ELR (cell line): ENCODE measurements around the gene CCDC57.
"Not testable (repeated sequence)": the region's sequence is repeated elsewhere in the genome, so short reads cannot be mapped to it uniquely, and the experiment has no call there.

Experiments used
- DNase-seq: peaks from one replicate; pipeline ENCODE4 v3.0.0-alpha.2; 2015; ENCODE audit warnings: low read depth

Gene CCDC57, protein sequence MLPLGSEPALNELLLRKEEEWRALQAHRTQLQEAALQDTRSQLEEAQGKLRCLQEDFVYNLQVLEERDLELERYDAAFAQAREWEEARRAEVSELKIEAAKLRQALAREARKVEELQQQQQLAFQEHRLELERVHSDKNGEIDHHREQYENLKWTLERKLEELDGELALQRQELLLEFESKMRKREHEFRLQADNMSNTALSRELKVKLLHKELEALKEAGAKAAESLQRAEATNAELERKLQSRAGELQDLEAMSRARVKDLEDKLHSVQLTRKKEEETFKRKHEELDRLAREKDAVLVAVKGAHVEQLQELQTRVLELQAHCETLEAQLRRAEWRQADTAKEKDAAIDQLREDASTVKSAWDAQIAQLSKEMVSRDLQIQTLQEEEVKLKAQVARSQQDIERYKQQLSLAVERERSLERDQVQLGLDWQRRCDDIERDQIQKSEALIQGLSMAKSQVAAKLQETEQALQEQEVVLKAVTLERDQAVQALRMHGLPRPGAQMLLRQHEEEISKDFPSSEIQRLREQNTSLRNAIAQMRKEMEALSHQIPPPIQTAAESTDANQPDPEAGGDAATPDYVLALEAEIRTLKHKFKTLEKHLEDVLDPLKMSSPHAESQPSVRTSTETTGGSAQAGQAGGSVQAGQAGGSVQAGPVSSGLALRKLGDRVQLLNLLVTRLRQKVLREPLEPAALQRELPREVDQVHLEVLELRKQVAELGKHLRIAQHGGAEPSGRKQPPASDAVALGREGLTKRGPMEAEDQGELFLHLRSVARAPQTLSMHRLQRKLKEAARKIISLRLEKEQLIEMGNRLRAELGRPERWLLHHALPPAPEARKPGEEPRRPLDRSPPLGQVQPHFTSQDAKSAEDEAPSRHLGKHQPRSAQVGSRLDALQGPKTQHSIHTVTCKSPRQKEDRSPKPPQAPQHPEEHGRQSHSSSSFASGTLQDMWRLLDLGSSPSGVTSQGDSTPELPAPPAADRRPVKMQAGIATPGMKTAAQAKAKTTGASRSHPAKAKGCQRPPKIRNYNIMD

DNA sequence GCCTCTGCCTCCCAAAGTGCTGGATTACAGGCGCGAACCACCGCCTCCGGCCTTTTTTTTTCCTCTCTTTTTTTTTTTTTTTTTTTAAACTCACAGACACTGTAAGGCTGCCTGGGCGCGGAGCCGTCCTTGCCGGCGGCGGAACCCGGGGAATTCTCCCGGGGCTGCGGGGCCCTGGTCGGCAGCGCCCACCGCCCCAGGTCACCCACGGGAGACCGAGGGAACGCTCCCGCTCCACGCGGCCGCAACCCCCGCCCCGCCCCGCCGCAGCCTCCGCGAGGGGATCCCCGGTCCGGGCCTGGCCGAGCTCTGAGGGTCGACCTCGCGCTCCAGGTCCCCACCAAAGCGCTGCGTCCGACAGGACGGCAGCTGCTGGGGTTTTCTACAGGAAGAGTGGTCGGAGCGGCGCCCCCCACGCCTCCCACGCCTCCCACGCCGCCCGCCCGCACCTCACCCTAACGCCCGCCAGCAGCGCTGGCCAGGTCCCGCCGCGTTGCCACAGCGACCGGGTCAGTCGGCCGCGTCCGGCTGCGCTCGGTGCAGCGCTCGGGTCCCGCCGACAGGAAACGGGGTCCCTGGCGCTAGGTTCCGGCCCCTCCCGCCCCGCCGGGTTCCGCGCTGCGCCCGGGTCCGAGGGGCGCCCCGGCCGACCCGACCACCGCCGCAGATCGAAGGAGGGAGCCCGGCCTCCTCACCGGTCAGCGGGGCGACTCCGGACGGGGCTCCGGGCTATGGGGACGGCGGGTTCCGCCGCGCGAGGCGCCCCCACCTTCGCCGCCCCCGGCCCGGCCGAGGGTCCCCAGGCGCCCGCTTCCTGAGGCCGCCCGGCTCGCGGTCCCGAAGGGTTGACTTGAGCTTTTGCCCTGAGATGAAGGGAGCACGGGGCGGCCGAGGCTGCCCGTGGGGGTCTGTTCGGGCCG is at the start of gene CCDC57:
TSS of gene CCDC57 (minus strand) at position 512 of the 920 bp plus-strand sequence. CDS start 10,898 bp downstream, outside the sequence.
- DNase-seq, result peak; percentile 89

DNA sequence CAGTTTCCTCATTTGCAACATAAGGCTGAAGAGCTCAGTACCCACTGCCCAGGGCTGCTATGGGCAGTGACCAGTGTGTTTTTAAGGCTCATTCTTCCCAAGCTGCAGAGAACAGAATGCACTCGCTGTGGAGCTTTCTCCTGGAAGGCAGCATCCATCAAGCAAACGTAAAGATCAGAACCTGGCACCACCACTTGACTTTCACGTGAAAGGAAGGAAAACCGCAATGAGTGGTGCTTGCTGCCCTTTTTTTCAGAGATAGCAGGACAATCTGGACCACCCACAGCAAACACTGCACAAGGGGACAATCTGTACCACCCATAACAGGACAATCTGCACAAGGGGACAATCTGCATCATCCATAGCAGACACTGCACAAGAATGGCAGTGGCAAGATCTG is 49.7 kb upstream of the CCDC57 start:
- no peak for DNase-seq

DNA sequence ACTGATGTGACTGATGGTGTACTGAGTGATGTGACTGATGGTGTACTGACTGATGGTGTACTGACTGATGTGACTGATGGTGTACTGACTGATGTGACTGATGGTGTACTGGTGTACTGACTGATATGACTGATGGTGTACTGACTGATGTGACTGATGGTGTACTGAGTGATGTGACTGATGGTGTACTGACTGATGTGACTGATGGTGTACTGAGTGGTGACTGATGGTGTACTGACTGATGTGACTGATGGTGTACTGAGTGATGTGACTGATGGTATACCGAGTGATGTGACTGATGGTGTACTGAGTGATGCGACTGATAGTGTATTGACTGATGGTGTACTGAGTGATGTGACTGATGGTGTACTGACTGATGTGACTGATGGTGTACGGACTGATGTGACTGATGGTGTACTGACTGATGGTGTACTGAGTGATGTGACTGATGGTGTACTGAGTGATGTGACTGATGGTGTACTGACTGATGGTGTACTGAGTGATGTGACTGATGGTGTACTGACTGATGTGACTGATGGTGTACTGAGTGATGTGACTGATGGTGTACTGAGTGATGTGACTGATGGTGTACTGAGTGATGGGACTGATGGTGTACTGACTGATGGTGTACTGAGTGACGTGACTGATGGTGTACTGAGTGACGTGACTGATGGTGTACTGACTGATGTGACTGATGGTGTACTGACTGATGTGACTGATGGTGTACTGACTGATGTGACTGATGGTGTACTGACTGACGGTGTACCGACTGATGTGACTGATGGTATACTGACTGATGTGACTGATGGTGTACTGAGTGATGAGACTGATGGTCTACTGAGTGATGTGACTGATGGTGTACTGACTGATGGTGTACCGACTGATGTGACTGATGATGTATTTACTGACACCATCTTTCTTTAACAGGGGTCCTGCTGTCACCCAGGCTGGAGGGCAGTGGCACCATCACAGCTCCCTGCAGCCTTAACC is 47.6 kb upstream of the CCDC57 start:
- not testable (repeated sequence) for DNase-seq

DNA sequence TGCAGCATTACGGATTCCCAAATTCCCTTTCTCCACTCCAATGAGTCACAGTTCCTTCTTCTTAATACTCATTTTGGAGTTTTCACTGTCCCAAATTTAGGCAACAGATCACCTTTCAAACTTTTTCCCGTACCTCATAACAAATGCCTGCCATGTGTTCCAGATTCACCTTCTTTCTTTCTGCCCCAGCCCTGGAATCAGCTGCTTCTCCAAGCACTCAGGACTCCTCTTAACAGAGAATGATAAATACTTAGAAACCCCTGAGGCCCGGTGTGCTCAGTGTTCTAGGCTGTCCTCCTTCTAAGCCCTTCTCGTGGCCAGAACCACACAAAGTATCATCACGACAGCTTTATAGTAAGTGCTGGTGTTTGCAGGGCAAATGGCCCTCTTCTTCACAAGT is 45.9 kb upstream of the CCDC57 start:
- DNase-seq, result no peak

DNA sequence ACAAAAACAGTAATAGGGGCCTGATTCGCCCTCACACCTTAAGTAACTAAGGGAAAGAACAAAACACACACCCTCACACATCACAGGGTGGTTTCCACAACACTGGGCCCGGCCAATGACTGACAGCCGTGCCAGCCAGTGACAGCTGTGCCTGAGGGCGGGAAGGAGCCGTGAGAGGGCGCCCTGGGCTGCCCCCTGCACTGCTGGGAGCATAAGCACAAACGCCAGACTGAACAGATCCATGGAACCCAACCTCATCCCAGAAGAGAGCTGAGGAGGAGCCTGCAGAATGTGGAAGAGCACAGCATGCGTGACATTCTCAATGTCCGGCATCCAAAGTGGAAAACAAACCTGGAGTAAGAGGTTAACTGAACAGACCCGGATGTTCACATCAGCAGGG is 44.8 kb upstream of the CCDC57 start:
- peak; percentile 43 for DNase-seq

DNA sequence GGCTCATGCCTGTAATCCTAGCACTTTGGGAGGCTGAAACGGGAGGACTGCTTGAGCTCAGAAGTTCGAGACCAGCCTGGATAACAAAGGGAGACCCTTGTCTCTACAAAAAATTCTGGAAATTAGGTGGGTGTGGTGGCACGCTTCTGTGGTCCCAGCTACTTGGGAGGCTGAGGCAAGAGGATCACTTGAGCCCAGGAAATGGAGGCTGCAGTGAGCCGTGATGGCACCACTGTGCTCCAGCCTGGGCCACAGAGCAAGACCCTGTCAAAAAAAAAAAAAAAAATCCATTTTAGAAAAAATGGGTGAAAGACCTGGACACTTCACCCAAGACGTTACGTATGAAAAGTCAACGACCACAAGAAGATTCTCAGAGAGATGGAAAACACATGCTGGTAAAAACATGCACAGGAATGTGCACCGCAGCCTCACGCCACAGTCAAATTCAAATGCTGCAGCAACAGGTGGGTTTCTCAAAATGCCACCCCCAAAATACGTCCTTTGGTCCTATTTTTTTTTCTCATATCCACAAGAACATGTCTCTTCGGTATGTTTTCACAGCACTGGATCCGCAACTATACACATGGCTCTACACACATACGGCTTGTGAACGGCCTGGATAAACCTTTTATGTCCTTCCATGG is 43.7 kb upstream of the CCDC57 start:
- DNase-seq, result no peak

DNA sequence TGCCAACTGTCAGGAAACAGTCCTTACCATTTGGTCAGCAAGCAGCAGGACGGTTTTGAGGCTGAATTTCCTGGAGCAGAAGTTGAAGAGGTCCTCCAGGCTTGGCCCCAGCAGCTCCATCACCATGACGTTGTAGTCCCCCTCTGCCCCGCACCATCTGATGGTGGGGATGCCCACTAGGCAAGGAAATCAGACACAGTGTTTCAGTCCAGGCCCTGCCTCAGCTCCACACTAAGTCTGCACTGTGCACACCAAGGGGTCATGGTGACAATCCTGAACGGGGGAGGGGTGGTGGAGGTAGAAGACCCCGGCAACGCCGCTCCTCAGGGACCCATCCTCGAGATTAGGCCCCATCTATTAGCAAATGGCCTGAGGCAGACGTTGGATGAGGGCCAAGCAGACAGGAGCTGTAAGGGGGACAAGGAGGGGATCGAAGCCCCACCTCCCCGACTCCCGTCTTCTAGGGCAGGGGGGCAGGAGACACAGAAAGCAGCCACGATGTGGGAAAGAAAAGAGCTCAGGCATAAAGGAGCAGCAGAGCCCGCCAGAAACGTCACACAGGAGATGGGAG is 42.8 kb upstream of the CCDC57 start:
- DNase-seq, result no peak

DNA sequence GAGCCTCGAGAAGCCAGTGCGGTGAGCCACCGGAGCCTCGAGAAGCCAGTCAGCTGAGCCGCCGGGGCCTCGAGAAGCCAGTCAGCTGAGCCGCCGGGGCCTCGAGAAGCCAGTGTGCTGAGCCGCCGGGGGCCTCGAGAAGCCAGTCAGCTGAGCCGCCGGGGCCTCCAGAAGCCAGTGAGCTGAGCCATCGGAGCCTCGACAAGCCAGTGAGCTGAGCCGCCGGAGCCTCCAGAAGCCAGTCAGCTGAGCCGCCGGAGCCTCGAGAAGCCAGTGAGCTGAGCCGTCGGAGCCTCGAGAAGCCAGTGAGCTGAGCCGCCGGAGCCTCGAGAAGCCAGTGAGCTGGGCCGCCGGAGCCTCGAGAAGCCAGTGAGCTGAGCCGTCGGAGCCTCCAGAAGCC is 42.1 kb upstream of the CCDC57 start:
- DNase-seq, result not testable (repeated sequence)

DNA sequence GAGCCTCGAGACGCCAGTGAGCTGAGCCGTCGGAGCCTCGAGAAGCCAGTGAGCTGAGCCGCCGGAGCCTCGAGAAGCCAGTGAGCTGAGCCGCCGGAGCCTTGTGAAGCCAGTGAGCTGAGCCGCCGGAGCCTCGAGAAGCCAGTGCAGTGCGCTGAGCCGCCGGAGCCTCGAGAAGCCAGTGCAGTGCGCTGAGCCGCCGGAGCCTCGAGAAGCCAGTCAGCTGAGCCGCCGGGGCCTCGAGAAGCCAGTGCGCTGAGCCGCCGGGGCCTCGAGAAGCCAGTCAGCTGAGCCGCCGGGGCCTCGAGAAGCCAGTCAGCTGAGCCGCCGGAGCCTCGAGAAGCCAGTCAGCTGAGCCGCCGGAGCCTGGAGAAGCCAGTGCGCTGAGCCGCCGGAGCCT is 41.5 kb upstream of the CCDC57 start:
- not testable (repeated sequence) for DNase-seq

DNA sequence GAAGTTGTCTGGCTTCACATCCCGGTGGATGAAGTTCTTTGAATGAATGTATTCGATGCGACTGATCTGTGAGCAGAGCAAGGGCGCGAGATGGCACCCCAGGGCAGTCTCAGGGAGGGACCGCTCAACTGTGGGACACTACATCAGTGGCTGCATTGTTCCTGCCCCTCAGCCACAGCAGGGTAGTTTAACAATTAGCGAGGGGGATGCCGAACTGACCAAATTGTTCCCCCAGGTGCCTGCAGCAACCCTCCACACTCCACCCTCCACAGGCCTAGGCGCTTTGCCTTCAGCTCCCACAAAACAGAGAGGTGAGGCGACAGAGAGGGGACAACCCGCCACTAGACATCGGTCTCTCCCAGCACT is 40.5 kb upstream of the CCDC57 start:
- no peak for DNase-seq

DNA sequence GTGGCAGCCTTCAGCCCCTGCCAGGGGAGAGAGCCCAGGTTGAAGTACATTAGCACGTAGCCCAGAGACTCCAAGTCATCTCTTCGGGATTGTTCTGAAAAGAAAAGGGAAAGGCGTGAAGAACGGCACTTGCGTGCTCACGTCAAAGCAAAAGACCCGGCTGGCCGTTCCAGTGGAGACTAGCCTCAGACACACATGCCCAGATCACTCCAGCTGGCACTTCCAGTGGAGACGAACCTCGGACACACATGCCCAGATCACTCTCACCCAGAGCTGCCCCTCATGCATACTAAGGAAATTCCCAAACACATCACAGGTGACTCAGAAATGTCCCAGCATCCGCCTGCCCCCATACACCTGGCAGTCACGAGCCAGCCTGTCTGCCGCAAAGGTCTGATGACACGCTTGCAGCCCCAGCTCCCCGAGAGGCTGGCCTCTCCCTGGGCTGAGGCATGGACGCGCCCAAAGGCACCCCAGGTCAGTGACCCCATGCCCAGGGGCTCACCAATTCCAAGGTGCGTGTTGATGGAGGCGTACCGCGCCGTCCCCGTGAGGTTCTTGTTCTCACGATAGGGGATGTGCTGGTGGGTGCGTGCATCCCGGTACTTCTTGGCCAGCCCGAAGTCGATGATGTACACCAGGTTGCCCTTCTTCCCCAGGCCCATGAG is 40.0 kb upstream of the CCDC57 start:
- no peak for DNase-seq

DNA sequence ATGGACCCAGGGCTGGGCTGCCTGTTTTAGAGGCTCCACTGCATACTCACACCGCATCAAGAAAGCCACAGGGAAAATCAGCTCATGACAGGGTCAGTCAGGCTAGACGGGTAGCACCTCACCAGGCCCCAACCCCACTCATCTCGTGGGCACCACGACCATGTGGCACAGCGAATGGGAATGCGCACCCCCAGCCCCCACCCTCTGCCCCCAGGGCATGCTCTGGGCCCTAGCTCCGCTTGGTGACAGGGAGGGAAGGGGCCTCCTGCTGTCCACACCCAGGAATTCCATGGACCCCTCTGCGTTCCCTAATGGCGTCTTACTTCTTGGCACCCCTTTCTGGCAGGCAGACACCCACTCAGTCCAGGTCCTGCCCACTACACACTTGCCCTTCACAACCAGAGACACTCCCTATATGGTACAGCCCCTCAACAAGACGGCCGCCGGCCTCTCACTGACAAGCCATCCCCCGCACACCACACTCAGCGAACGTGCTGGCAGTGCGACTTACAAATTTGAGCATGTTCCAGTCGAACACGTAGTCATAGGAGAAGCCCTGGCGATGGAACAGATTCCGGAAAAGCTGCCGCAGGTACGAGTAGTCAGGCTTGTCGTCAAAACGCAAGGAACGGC is 38.3 kb upstream of the CCDC57 start:
- no peak for DNase-seq

DNA sequence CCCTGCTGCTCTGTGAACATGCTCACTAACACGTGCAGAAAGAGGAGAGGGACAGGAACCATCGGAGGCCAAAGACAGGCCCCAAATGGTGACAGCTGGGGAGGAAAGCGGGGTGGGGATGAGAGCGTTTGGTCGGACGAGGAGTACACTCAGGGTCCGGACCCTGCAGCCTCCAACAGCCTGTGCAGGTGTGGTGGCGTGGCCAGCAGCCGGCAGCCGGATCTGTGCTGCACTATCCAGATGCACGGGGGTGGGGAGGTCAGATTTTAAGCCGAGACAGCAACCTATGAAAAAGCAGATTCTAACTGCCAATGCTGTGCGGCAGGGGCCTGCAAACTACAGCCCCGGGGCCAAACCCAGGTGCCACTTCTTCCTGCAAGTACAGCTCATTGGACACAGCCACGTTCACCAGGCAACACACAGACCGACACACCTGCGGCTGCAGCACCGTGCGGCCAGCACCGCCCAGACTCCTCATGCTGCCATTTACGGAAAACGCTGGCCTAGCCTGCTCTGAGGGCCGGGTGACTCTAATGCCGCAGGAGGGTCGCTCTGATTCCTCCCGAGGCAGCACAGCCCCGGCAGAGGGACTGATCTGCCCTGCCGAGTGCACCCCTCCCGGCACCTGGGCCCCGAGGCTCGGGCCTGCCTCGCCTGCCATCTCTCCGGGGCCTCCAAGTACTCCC is 37.4 kb upstream of the CCDC57 start:
- DNase-seq, result no peak

DNA sequence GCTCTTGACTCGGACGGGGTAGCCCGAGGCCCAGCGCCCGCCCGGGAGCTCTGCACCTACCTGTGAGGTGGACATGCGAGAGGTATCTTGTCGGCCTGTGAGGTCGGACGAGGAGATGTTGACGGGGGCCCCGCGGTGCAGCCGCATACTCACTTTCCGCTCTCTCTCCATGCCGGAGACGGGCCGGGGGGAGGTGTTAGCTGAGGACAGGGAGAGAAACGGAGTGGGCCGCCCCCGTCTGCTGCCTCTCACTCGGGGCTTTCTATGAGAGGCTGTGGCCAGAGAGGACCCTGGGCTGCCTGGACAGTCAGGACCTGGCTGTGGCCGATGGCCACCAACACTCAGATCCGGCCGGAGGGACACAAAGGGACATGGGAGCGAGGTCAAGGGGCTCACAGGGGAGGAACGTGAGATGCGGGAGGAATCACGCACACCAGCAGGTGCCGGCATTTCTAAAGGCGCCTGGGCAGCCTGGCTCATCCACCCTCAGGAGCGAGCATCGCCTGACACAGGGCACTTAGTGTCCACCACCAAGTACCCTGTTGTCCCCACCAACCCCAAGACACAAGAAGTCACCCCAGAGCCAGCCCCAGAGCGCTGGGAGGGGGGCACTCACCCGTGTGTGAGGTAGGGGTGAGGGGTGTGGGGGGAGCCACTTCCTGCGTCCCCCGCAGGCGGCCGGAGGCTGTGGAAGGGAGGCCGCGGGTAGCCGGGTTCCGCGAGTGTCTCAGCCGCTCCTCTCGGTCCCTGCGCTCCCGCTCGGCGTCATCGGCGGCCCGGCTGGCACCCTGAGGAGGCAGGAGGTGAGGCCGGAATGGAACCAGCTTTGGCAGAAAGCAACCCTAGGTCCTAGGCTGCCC is 36.4 kb upstream of the CCDC57 start:
- DNase-seq, result no peak

DNA sequence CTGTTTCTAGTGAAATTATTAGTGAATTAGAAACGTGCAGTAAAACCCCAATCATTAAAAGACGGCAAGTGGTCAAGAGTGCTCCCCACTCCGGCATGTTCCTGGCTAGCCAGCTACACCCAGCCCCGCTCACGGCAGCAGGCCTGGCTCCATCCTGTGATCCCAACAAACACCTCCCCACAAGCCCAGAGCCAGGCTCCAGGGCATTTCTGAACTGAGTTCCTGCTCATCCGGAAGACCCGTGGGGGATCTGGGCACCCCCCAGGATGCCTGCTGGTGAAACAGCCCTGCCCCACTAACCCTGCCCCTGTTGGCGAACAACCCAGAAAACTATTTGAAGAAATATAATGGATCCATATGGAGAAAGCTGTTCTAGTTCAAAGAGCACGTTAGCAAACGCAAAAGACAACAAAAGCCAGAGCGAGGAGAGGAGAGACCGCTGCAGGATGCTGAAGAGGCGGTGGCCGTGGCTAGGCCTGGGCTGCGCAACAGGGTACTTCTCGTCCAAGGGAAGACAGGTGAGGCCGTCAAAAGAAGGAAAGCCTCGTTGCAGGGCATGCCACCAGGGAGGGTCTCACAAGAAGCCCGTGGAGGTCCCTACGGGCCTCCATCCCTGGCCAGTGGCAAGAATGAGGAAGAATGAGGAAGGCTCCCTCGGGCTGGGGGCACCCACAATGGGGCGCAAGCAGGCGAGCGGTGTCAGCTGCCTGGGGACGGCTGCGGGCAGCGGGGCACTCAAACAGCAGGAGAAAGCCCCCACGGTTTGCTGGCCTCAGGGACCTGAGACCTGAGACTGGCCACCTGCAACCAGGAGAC is 35.4 kb upstream of the CCDC57 start:
- DNase-seq, result no peak

DNA sequence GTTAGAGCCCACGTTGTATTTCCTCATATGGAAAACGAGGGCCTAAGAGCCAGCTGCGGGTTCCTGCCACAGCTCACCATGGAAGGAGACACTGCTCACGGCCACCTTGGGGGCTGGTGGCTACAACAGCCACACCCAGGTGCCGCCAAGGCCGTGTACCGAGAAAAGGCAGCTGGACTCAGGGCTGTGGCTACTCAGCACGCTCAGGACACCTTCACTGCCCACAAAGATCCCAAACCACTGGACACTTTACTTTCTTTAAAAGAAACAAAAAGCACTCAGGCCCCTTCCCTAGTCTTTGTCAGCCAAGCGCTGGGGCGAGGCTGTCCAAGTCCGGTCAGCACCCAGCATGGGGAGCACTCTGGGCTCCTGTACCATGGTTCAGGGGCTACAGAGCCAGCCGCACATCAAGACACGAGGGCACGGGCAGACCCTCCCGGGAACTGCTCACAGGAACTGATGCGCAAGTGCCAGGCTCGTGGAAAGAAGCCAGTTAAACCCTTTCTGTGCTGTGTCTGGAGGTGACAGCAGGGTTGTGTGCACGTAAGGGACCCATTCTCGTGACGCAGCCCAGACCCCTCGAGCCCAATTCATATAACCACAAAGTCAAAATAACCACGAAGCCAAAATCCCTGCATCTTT is 34.7 kb upstream of the CCDC57 start:
- DNase-seq, result no peak
